Measurements from ENCODE around the gene CAMTA1. TPM values are rescaled to one million over a fixed set of nuclear protein-coding genes. Genes with fewer than 3 reads are reported as not detected.

The CAMTA1 gene
- total RNA-seq, 1 donor from 2014 or later, result 81.6 TPM

DNA sequence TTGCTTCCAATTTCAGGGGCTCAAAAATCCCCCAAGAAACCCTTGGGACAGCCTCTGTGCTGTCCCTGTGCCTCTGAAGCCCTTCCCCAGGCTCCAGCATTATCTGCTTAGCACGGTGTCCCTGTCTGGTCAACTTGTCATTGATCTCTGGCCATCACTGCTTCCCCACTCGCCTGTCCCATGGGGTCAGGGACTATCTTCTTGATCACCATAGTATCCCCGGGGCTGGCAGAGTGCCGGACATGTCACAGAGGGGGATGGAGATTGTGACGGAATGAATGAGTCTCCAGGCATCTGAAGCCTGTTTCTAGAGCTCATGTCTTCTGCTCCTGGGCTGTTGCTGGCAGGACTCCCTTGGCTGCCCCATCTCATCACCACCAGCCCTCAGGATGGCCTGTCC is 886.4 kb downstream of the CAMTA1 start:
- peaks cover 19% of the 10 kb centered on the region for H3K27me3 Mint-ChIP-seq (ENCODE audit: unreplicated experiment)
- peaks cover 7% of the 10 kb centered on the region for H3K4me1 Mint-ChIP-seq (ENCODE audit: unreplicated experiment)
- TF ChIP-seq, protein P1, sequence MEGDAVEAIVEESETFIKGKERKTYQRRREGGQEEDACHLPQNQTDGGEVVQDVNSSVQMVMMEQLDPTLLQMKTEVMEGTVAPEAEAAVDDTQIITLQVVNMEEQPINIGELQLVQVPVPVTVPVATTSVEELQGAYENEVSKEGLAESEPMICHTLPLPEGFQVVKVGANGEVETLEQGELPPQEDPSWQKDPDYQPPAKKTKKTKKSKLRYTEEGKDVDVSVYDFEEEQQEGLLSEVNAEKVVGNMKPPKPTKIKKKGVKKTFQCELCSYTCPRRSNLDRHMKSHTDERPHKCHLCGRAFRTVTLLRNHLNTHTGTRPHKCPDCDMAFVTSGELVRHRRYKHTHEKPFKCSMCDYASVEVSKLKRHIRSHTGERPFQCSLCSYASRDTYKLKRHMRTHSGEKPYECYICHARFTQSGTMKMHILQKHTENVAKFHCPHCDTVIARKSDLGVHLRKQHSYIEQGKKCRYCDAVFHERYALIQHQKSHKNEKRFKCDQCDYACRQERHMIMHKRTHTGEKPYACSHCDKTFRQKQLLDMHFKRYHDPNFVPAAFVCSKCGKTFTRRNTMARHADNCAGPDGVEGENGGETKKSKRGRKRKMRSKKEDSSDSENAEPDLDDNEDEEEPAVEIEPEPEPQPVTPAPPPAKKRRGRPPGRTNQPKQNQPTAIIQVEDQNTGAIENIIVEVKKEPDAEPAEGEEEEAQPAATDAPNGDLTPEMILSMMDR (IDR thresholded peaks at IDR 0.05), result no peak
- H3K9me3 Mint-ChIP-seq (ENCODE audit: unreplicated experiment), result no peaks in the 10 kb centered on the region
- H3K36me3 Mint-ChIP-seq (ENCODE audit: unreplicated experiment), result no peaks in the 10 kb centered on the region
- no peak overlapping the region for H3K4me3 Mint-ChIP-seq (ENCODE audit: unreplicated experiment)
- no peak overlapping the region for H3K27ac Mint-ChIP-seq (ENCODE audit: unreplicated experiment)
- DNase-seq (ENCODE audit: extremely low spot score, unreplicated experiment), result no peak

DNA sequence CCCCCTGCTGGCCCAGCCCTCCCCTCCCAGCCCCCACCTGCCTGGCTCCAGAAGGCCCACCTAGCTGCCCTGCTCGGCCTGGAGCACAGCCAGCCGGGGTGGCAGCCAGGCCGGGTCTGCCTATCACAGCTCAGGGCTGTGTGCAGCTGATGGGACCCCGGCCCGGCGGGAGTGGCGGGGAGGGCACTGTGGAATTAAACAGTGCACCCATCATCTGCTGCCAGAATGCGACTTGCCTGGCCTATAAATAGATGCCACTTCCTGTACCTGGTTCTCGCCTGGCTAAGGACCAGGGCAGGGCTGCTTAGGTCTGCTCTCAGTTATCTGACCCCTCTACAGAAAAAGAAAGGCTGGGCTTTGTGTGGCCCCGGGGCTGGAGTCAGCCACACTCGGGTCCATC is 887.6 kb downstream of the CAMTA1 start:
- Mint-ChIP-seq H3K27me3 (ENCODE audit: unreplicated experiment) (peaks cover 19% of the 10 kb centered on the region), H3K27ac (ENCODE audit: unreplicated experiment) (no peak overlapping the region), H3K4me1 (ENCODE audit: unreplicated experiment) (peaks cover 5% of the 10 kb centered on the region), H3K36me3 (ENCODE audit: unreplicated experiment) (no peaks in the 10 kb centered on the region), H3K9me3 (ENCODE audit: unreplicated experiment) (no peaks in the 10 kb centered on the region), H3K4me3 (ENCODE audit: unreplicated experiment) (no peak overlapping the region)
- TF ChIP-seq, protein P1 (IDR thresholded peaks at IDR 0.05), result no peak
- no peak for DNase-seq (ENCODE audit: extremely low spot score, unreplicated experiment)

DNA sequence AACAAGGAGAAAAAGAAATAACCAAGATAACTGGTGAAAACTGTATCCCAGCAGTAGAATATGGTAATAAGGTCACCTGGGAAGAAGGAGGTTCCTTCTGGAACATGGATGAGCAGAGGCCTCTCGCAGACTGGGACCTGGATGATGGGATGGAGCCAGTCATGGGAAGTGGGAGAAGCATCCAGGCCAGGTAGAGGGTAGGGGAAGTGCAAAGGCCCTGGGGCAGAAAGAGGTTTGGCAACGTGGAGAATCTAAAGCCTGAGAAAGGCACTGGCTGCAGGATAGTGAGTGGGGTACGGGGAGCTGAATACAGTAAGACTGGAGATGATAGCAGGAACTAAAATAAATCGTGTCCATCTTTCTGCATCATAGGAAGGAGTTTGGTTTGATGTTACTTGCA is 889.7 kb downstream of the CAMTA1 start:
- H3K27me3 Mint-ChIP-seq (ENCODE audit: unreplicated experiment), result peaks cover 19% of the 10 kb centered on the region
- no peak overlapping the region for H3K4me3 Mint-ChIP-seq (ENCODE audit: unreplicated experiment)
- DNase-seq (ENCODE audit: extremely low spot score, unreplicated experiment), result no peak
- no peaks in the 10 kb centered on the region for H3K4me1 Mint-ChIP-seq (ENCODE audit: unreplicated experiment)
- H3K36me3 Mint-ChIP-seq (ENCODE audit: unreplicated experiment), result no peaks in the 10 kb centered on the region
- TF ChIP-seq, protein P1 (IDR thresholded peaks at IDR 0.05), result no peak
- no peaks in the 10 kb centered on the region for H3K9me3 Mint-ChIP-seq (ENCODE audit: unreplicated experiment)
- H3K27ac Mint-ChIP-seq (ENCODE audit: unreplicated experiment), result no peak overlapping the region

DNA sequence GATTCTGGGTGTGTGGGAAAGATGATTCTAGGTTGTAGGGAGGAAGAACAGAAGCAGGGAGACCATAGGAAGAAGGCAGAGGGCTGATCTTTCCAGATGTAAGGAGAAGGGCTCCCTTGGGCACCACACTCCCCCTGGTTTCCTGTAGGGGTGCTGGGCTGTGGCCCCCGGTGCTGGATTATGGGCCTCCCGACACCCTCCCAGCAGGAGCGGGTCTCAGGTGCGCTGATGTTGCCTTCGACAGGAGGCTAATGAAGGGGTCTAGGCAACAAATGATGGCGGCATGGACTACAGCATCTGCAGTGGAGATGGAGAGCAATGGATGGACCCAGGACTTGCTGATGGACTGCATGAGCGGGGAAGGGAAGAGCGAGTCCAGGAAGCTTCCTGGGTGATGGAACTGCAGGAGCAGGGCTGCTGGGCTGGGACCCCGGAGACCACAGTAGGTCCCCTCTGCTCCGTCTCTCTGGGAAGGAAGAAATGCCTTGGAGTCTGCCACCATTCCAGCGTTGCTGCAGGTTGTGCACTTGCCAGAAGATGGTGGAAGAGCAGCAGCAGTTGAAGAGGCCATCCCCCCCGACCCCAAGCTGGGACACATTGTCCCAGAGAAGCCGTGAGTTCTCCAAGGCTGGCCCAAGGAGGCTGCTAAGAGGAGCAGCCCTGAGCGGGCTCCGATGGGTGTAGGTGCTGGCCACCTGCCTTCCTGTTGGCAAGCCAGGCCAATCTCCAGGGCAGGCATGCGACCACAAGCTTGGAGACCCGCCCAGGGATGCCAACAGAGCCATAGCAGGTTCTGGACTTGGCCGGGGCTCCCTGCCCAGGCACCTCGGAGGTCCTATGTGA is 890.4 kb downstream of the CAMTA1 start:
- H3K36me3 Mint-ChIP-seq (ENCODE audit: unreplicated experiment), result no peaks in the 10 kb centered on the region
- no peaks in the 10 kb centered on the region for H3K4me1 Mint-ChIP-seq (ENCODE audit: unreplicated experiment)
- H3K27me3 Mint-ChIP-seq (ENCODE audit: unreplicated experiment), result peaks cover 19% of the 10 kb centered on the region
- no peaks in the 10 kb centered on the region for H3K9me3 Mint-ChIP-seq (ENCODE audit: unreplicated experiment)
- TF ChIP-seq, protein P1 (IDR thresholded peaks at IDR 0.05), result no peak
- no peak for DNase-seq (ENCODE audit: extremely low spot score, unreplicated experiment)
- no peak overlapping the region for H3K27ac Mint-ChIP-seq (ENCODE audit: unreplicated experiment)
- H3K4me3 Mint-ChIP-seq (ENCODE audit: unreplicated experiment), result no peak overlapping the region

DNA sequence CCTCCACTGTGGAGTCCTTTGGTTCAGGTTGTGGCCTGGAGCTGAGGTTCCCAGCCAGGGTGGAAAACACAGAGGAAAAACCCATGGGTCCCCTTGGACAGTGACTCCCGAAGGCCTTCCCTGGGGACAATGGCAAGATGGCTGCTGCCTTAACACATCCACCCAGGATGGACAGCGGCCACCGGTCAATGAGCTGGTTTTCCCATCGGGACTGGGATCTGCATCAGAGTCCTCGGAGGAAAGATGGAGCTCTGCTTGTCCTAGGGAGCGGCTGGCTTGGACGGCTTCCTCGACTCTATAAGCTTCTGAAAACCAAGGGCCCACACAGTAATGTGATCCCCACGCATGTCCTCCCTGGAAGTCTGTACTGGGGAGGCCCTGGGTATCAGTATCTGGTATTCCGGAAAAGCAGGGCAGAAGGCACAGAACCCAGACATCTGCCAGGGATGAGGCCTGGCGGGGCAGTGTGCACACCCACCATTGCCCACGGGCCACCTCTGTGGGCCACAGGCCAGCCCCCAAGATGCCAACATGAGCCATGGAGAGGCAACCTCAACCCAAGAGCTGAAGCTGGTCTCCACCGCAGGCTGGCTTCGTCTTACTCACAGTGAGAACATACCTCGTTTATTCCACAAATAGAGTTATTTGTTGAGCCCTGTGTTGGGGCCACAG is 891.2 kb downstream of the CAMTA1 start:
- peaks cover 19% of the 10 kb centered on the region for H3K27me3 Mint-ChIP-seq (ENCODE audit: unreplicated experiment)
- no peaks in the 10 kb centered on the region for H3K36me3 Mint-ChIP-seq (ENCODE audit: unreplicated experiment)
- H3K4me1 Mint-ChIP-seq (ENCODE audit: unreplicated experiment), result no peaks in the 10 kb centered on the region
- TF ChIP-seq, protein P1 (IDR thresholded peaks at IDR 0.05), result no peak
- DNase-seq (ENCODE audit: extremely low spot score, unreplicated experiment), result no peak
- no peaks in the 10 kb centered on the region for H3K9me3 Mint-ChIP-seq (ENCODE audit: unreplicated experiment)
- no peak overlapping the region for H3K4me3 Mint-ChIP-seq (ENCODE audit: unreplicated experiment)
- no peak overlapping the region for H3K27ac Mint-ChIP-seq (ENCODE audit: unreplicated experiment)
